ENCODE results near the gene CST4.
"Not testable (repeated sequence)": the region's sequence is repeated elsewhere in the genome, so short reads cannot be mapped to it uniquely, and the experiment has no call there.

Gene CST4
- 0 reads per million in 3 donors for total RNA-seq

- not testable (repeated sequence) for H3K27me3 ChIP-seq (replicated peaks; ENCODE audit: control insufficient read depth, insufficient read depth, low read length, poor library complexity, severe bottlenecking)
Measured at GRCh38 chr20:23688684-23689398, at the start of gene CST4. Gene CST4 (minus strand): TSS chr20:23689038. CDS start chr20:23688969, 69 bp downstream.

GRCh38 chr20:23735391-23735790 lies 46.6 kb upstream of the CST4 start:
- not testable (repeated sequence) for H3K36me3 ChIP-seq (ENCODE audit: control insufficient read depth, insufficient read depth, low read length); H3K27me3 ChIP-seq (replicated peaks; ENCODE audit: control insufficient read depth, insufficient read depth, low read length, poor library complexity, severe bottlenecking); H3K9me3 ChIP-seq (ENCODE audit: control insufficient read depth, low read length); H3K27ac ChIP-seq (ENCODE audit: insufficient read depth, low read length, poor library complexity, severe bottlenecking); H3K4me1 ChIP-seq (ENCODE audit: control insufficient read depth, insufficient read depth, low read length, poor library complexity, severe bottlenecking); DNase-seq; H3K4me3 ChIP-seq (ENCODE audit: insufficient read depth, low read depth, low read length, poor library complexity, severe bottlenecking)

More at GRCh38 chr20:23688684-23689398, at the start of gene CST4:
- H3K36me3 ChIP-seq (ENCODE audit: control insufficient read depth, insufficient read depth, low read length); H3K27ac ChIP-seq (ENCODE audit: insufficient read depth, low read length, poor library complexity, severe bottlenecking); H3K4me1 ChIP-seq (ENCODE audit: control insufficient read depth, insufficient read depth, low read length, poor library complexity, severe bottlenecking); H3K4me3 ChIP-seq (ENCODE audit: insufficient read depth, low read depth, low read length, poor library complexity, severe bottlenecking); H3K9me3 ChIP-seq (ENCODE audit: control insufficient read depth, low read length); DNase-seq: not testable (repeated sequence)

GRCh38 chr20:23734949-23735348 lies 46.1 kb upstream of the CST4 start:
- H3K27me3 ChIP-seq (replicated peaks; ENCODE audit: control insufficient read depth, insufficient read depth, low read length, poor library complexity, severe bottlenecking); DNase-seq; H3K4me1 ChIP-seq (ENCODE audit: control insufficient read depth, insufficient read depth, low read length, poor library complexity, severe bottlenecking); H3K4me3 ChIP-seq (ENCODE audit: insufficient read depth, low read depth, low read length, poor library complexity, severe bottlenecking); H3K36me3 ChIP-seq (ENCODE audit: control insufficient read depth, insufficient read depth, low read length); H3K27ac ChIP-seq (ENCODE audit: insufficient read depth, low read length, poor library complexity, severe bottlenecking); H3K9me3 ChIP-seq (ENCODE audit: control insufficient read depth, low read length): not testable (repeated sequence)

GRCh38 chr20:23734440-23734839 lies 45.6 kb upstream of the CST4 start:
- not testable (repeated sequence) for H3K4me1 ChIP-seq (ENCODE audit: control insufficient read depth, insufficient read depth, low read length, poor library complexity, severe bottlenecking); H3K27ac ChIP-seq (ENCODE audit: insufficient read depth, low read length, poor library complexity, severe bottlenecking); H3K4me3 ChIP-seq (ENCODE audit: insufficient read depth, low read depth, low read length, poor library complexity, severe bottlenecking); H3K9me3 ChIP-seq (ENCODE audit: control insufficient read depth, low read length); DNase-seq; H3K36me3 ChIP-seq (ENCODE audit: control insufficient read depth, insufficient read depth, low read length); H3K27me3 ChIP-seq (replicated peaks; ENCODE audit: control insufficient read depth, insufficient read depth, low read length, poor library complexity, severe bottlenecking)

GRCh38 chr20:23727016-23727415 lies 38.2 kb upstream of the CST4 start:
- DNase-seq: no peak
- no peak overlapping the region for H3K27ac ChIP-seq (ENCODE audit: insufficient read depth, low read length, poor library complexity, severe bottlenecking)
- no peaks in the 10 kb centered on the region for H3K27me3 ChIP-seq (replicated peaks; ENCODE audit: control insufficient read depth, insufficient read depth, low read length, poor library complexity, severe bottlenecking)
- no peak overlapping the region for H3K4me3 ChIP-seq (ENCODE audit: insufficient read depth, low read depth, low read length, poor library complexity, severe bottlenecking)
- no peaks in the 10 kb centered on the region for H3K4me1 ChIP-seq (ENCODE audit: control insufficient read depth, insufficient read depth, low read length, poor library complexity, severe bottlenecking)
- no peaks in the 10 kb centered on the region for H3K36me3 ChIP-seq (ENCODE audit: control insufficient read depth, insufficient read depth, low read length)
- H3K9me3 ChIP-seq (ENCODE audit: control insufficient read depth, low read length): no peaks in the 10 kb centered on the region

GRCh38 chr20:23725102-23725501 lies 36.3 kb upstream of the CST4 start:
- DNase-seq: no peak
- Histone ChIP-seq H3K27ac (ENCODE audit: insufficient read depth, low read length, poor library complexity, severe bottlenecking) (no peak overlapping the region), H3K27me3 (replicated peaks; ENCODE audit: control insufficient read depth, insufficient read depth, low read length, poor library complexity, severe bottlenecking) (no peaks in the 10 kb centered on the region), H3K9me3 (ENCODE audit: control insufficient read depth, low read length) (no peaks in the 10 kb centered on the region), H3K4me3 (ENCODE audit: insufficient read depth, low read depth, low read length, poor library complexity, severe bottlenecking) (no peak overlapping the region), H3K4me1 (ENCODE audit: control insufficient read depth, insufficient read depth, low read length, poor library complexity, severe bottlenecking) (no peaks in the 10 kb centered on the region), H3K36me3 (ENCODE audit: control insufficient read depth, insufficient read depth, low read length) (no peaks in the 10 kb centered on the region)

- not testable (repeated sequence) for H3K27ac ChIP-seq (ENCODE audit: insufficient read depth, low read length, poor library complexity, severe bottlenecking); H3K27me3 ChIP-seq (replicated peaks; ENCODE audit: control insufficient read depth, insufficient read depth, low read length, poor library complexity, severe bottlenecking); H3K4me3 ChIP-seq (ENCODE audit: insufficient read depth, low read depth, low read length, poor library complexity, severe bottlenecking); DNase-seq; H3K36me3 ChIP-seq (ENCODE audit: control insufficient read depth, insufficient read depth, low read length); H3K9me3 ChIP-seq (ENCODE audit: control insufficient read depth, low read length); H3K4me1 ChIP-seq (ENCODE audit: control insufficient read depth, insufficient read depth, low read length, poor library complexity, severe bottlenecking)
Measured at GRCh38 chr20:23723659-23724307, 34.9 kb upstream of the CST4 start.

- not testable (repeated sequence) for DNase-seq; H3K27ac ChIP-seq (ENCODE audit: insufficient read depth, low read length, poor library complexity, severe bottlenecking)
Measured at GRCh38 chr20:23722851-23723250, 34.0 kb upstream of the CST4 start.

GRCh38 chr20:23721962-23722361 lies 33.1 kb upstream of the CST4 start:
- no peak for DNase-seq
- Histone ChIP-seq H3K27me3 (replicated peaks; ENCODE audit: control insufficient read depth, insufficient read depth, low read length, poor library complexity, severe bottlenecking) (no peaks in the 10 kb centered on the region), H3K36me3 (ENCODE audit: control insufficient read depth, insufficient read depth, low read length) (no peaks in the 10 kb centered on the region), H3K27ac (ENCODE audit: insufficient read depth, low read length, poor library complexity, severe bottlenecking) (no peak overlapping the region), H3K4me3 (ENCODE audit: insufficient read depth, low read depth, low read length, poor library complexity, severe bottlenecking) (no peak overlapping the region), H3K9me3 (ENCODE audit: control insufficient read depth, low read length) (no peaks in the 10 kb centered on the region), H3K4me1 (ENCODE audit: control insufficient read depth, insufficient read depth, low read length, poor library complexity, severe bottlenecking) (no peaks in the 10 kb centered on the region)

More at GRCh38 chr20:23722851-23723250, 34.0 kb upstream of the CST4 start:
- H3K9me3 ChIP-seq (ENCODE audit: control insufficient read depth, low read length); H3K36me3 ChIP-seq (ENCODE audit: control insufficient read depth, insufficient read depth, low read length); H3K4me1 ChIP-seq (ENCODE audit: control insufficient read depth, insufficient read depth, low read length, poor library complexity, severe bottlenecking); H3K27me3 ChIP-seq (replicated peaks; ENCODE audit: control insufficient read depth, insufficient read depth, low read length, poor library complexity, severe bottlenecking); H3K4me3 ChIP-seq (ENCODE audit: insufficient read depth, low read depth, low read length, poor library complexity, severe bottlenecking): not testable (repeated sequence)

GRCh38 chr20:23719351-23719750 lies 30.5 kb upstream of the CST4 start:
- H3K9me3 ChIP-seq (ENCODE audit: control insufficient read depth, low read length); DNase-seq; H3K27ac ChIP-seq (ENCODE audit: insufficient read depth, low read length, poor library complexity, severe bottlenecking); H3K4me3 ChIP-seq (ENCODE audit: insufficient read depth, low read depth, low read length, poor library complexity, severe bottlenecking); H3K36me3 ChIP-seq (ENCODE audit: control insufficient read depth, insufficient read depth, low read length); H3K4me1 ChIP-seq (ENCODE audit: control insufficient read depth, insufficient read depth, low read length, poor library complexity, severe bottlenecking); H3K27me3 ChIP-seq (replicated peaks; ENCODE audit: control insufficient read depth, insufficient read depth, low read length, poor library complexity, severe bottlenecking): not testable (repeated sequence)
